Measurements from ENCODE around the gene KRTAP2-1.

The KRTAP2-1 gene

DNA sequence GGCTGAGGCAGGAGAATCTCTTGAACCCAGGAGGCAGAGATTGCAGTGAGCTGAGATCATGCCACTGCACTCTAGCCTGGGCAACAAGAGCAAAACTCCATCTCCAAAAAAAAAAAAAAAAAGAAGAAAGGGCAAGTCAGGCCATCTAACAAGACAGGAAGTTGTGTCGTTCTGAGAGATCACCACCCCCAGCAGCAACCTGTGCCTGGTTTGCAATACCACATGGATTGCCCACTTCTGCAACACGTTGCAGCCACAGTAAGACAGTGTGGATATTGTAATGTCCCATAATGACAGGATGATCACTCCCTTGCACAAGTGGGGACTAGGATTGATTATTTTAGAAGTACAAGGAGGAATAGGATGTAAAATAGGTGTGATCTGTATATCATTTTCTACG is 21.9 kb upstream of the KRTAP2-1 start:
- H3K27ac ChIP-seq (ENCODE audit: extremely low read depth, low read depth, low read length) = no peak overlapping the region
- CTCF ChIA-PET = no interaction called here
- POLR2A ChIA-PET = no interaction called here
- H3K9me3 ChIP-seq (ENCODE audit: control insufficient read depth, insufficient read depth, low read depth, low read length) = no peaks in the 10 kb centered on the region
- H3K4me1 ChIP-seq (ENCODE audit: control insufficient read depth, insufficient read depth, low read length) = no peaks in the 10 kb centered on the region
- no peaks in the 10 kb centered on the region for H3K36me3 ChIP-seq (ENCODE audit: control insufficient read depth in 2 of 2, insufficient read depth in 1 of 2, low read length in 2 of 2)
- TF ChIP-seq ZSCAN23 (tag by site-specific recombination; IDR thresholded peaks at IDR 0.05) = no peak
- TF ChIP-seq ZNF561 (tag by site-specific recombination; IDR thresholded peaks at IDR 0.05; ENCODE audit: borderline replicate concordance) = no peak
- TF ChIP-seq RBAK (tag by site-specific recombination; IDR thresholded peaks at IDR 0.05) = no peak
- TF ChIP-seq ZNF280C (tag by site-specific recombination; IDR thresholded peaks at IDR 0.05) = no peak
- TF ChIP-seq ZNF19 (tag by site-specific recombination; IDR thresholded peaks at IDR 0.05; ENCODE audit: low read depth) = no peak
- no peak for TF ChIP-seq SCRT1 (tag by site-specific recombination; IDR thresholded peaks at IDR 0.05; ENCODE audit: borderline replicate concordance)
- no peak for TF ChIP-seq ZNF571 (tag by site-specific recombination; IDR thresholded peaks at IDR 0.05)
- no peak for TF ChIP-seq ZNF555 (tag by site-specific recombination; conservative IDR thresholded peaks at IDR 0.05)
- no peak for TF ChIP-seq ZNF391 (tag by site-specific recombination; IDR thresholded peaks at IDR 0.05; ENCODE audit: borderline replicate concordance, low read depth)
- TF ChIP-seq KLF10 (tag by site-specific recombination; IDR thresholded peaks at IDR 0.05) = no peak
- TF ChIP-seq ZNF585B (tag by site-specific recombination; IDR thresholded peaks at IDR 0.05) = no peak
- TF ChIP-seq MEIS1 (CRISPR knock-in tag; IDR thresholded peaks at IDR 0.05; ENCODE audit: borderline replicate concordance) = no peak
- no peak for TF ChIP-seq KLF16 (tag by site-specific recombination; IDR thresholded peaks at IDR 0.05)
- no peak for TF ChIP-seq ZNF449 (tag by site-specific recombination; IDR thresholded peaks at IDR 0.05)
- TF ChIP-seq PATZ1 (tag by site-specific recombination; IDR thresholded peaks at IDR 0.05) = no peak
- no peak overlapping the region for H3K4me3 ChIP-seq (ENCODE audit: low read depth, low read length)

DNA sequence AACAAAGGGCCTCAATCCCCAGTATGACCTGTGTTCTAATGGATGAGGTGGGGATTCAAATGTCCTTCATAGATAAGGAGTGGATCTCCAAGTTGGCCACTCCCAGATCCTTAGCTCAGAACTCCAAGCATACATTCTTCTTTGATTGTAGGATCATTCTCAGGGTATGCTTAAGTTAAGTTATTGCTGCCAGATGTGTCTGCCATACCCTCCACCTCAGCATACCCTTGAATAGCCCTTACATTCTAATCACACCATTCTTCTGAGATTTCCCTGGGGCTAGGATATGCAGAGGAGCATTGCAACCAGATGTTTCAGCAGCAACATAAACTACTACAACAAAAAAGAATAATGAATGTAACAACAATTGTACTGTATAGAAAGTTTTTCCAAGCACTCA is 20.2 kb upstream of the KRTAP2-1 start:
- Histone ChIP-seq H3K4me1 (ENCODE audit: control insufficient read depth, insufficient read depth, low read length) (no peaks in the 10 kb centered on the region), H3K36me3 (ENCODE audit: control insufficient read depth in 2 of 2, insufficient read depth in 1 of 2, low read length in 2 of 2) (no peaks in the 10 kb centered on the region), H3K27ac (ENCODE audit: extremely low read depth, low read depth, low read length) (no peak overlapping the region), H3K9me3 (ENCODE audit: control insufficient read depth, insufficient read depth, low read depth, low read length) (no peaks in the 10 kb centered on the region), H3K4me3 (ENCODE audit: low read depth, low read length) (no peak overlapping the region)
- ChIA-PET CTCF (no interaction called here), POLR2A (no interaction called here)
- TF ChIP-seq ZNF350 (tag by site-specific recombination; IDR thresholded peaks at IDR 0.05) (no peak), ZNF530 (tag by site-specific recombination; IDR thresholded peaks at IDR 0.05; ENCODE audit: low read depth) (no peak), ZNF366 (tag by site-specific recombination; conservative IDR thresholded peaks at IDR 0.05) (no peak), SP2 (tag by site-specific recombination; IDR thresholded peaks at IDR 0.05) (no peak), ZNF404 (tag by site-specific recombination; IDR thresholded peaks at IDR 0.05) (no peak), ZNF747 (tag by site-specific recombination; IDR thresholded peaks at IDR 0.05) (no peak), ZNF843 (tag by site-specific recombination; IDR thresholded peaks at IDR 0.05) (no peak), TRIM28 (IDR thresholded peaks at IDR 0.05; ENCODE audit: borderline replicate concordance, low read length) (no peak), ELK4 (IDR thresholded peaks at IDR 0.05; ENCODE audit: borderline replicate concordance, low read depth, low read length) (no peak), ZNF324 (tag by site-specific recombination; IDR thresholded peaks at IDR 0.05) (no peak)
- TF ChIP-seq, protein P1, sequence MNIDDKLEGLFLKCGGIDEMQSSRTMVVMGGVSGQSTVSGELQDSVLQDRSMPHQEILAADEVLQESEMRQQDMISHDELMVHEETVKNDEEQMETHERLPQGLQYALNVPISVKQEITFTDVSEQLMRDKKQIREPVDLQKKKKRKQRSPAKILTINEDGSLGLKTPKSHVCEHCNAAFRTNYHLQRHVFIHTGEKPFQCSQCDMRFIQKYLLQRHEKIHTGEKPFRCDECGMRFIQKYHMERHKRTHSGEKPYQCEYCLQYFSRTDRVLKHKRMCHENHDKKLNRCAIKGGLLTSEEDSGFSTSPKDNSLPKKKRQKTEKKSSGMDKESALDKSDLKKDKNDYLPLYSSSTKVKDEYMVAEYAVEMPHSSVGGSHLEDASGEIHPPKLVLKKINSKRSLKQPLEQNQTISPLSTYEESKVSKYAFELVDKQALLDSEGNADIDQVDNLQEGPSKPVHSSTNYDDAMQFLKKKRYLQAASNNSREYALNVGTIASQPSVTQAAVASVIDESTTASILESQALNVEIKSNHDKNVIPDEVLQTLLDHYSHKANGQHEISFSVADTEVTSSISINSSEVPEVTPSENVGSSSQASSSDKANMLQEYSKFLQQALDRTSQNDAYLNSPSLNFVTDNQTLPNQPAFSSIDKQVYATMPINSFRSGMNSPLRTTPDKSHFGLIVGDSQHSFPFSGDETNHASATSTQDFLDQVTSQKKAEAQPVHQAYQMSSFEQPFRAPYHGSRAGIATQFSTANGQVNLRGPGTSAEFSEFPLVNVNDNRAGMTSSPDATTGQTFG (tag by site-specific recombination; IDR thresholded peaks at IDR 0.05; ENCODE audit: borderline replicate concordance) = no peak
- TF ChIP-seq, protein P2, sequence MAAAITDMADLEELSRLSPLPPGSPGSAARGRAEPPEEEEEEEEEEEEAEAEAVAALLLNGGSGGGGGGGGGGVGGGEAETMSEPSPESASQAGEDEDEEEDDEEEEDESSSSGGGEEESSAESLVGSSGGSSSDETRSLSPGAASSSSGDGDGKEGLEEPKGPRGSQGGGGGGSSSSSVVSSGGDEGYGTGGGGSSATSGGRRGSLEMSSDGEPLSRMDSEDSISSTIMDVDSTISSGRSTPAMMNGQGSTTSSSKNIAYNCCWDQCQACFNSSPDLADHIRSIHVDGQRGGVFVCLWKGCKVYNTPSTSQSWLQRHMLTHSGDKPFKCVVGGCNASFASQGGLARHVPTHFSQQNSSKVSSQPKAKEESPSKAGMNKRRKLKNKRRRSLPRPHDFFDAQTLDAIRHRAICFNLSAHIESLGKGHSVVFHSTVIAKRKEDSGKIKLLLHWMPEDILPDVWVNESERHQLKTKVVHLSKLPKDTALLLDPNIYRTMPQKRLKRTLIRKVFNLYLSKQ (tag by site-specific recombination; IDR thresholded peaks at IDR 0.05; ENCODE audit: borderline replicate concordance) = no peak
